NOMO-1 treated with dmso at 0.1 percent for 144 hours (cell line): ENCODE measurements around the gene N4BP2.

Experiments used
- DNase-seq: peaks from one replicate; lab custom pipeline; 2025; ENCODE audit not compliant: unreplicated experiment; lab: John Stamatoyannopoulos, UW

The N4BP2 gene

DNA sequence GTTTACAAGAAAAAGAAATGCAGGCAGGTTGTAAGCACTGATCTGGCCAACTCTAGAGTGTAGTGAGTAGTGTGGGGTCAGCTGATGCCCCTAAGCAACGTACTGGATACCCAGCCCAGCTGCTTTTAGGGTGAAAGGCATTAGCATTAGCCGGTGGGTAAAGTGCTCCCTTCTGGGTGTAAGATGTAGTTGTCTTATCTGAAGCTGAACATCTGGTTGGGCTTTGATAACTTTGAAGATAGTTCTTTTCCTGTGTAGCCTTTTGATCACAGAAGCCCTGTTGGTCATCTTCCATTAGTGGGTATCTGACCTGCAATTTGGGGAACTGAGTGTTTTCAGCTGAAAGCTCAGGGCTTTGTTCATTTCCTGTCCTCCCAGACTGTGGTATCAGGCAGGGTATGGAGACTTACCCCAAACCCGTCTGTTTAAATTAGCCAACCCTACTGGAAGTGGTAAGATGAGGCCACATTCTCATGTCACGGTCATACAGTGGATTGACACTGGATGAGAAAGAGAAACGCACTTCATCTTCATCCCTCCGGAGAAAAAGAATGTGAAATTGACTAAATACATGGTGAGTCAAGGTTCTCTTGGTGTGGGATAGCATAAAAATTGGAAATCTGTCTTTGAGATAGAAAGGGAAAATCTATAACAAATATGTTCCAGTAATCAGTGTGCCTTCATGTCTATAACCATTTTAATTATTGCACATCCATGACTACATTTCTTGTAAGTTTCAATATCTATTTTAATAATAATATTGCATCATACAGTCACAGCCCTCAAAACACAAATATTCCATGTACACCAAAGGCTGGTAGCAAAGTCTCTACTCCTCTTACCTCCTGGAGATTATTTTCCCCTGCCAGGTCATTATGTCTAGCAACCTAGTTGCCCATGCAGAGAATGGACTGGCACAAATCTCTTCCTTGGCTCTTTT lies 148.9 kb downstream of the N4BP2 start:
- DNase-seq, result peak; percentile 73

DNA sequence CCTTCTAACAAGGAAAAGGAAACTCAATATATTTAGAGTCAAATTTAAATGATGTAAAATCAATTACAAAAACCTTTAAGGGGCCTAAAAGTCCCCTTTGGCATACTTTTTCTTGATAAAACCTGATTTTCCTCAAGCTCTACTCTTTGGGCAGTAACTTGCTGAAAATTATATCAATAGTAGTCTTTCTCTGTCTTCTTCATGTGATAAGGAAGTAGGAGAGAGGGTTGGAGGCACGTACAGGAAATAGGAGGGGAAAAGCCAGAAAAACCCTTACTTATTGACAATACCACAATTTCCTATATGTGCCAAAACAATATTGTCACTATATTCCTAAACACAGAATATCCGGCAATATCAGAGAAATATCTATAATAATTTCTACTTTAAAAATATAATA lies 149.8 kb downstream of the N4BP2 start:
- no peak for DNase-seq
